DND-41 (cell line): ENCODE data around the gene PLEKHA3.

ENCODE experiments used
- ATAC-seq: fragments of 200-7000 bp; cut with Tn5 transposase; 3 replicates; pipeline ENCODE4 v1.9.1; 2021; ENCODE audit warnings: low read depth; ENCODE audit not compliant: insufficient read depth
- DNase-seq: peaks from one replicate; pipeline ENCODE4 v3.0.0-alpha.2; 2020
- H2AFZ ChIP-seq: 2 replicates; pipeline ENCODE4 v1.6.0; 2012; ENCODE audit warnings: low read depth, low read length
- H3K27ac ChIP-seq: 2 replicates; pipeline ENCODE4 v1.5.1; 2012; ENCODE audit warnings: low read length, inconsistent platforms
- H3K27me3 ChIP-seq: fragments of 200-600 bp; sonication (generic); 2 replicates; pipeline ENCODE4 v1.6.0; 2012; ENCODE audit warnings: low read length, mild to moderate bottlenecking, inconsistent platforms; ENCODE audit not compliant: insufficient read depth, poor library complexity
- H3K36me3 ChIP-seq: 2 replicates; pipeline ENCODE4 v1.5.1; 2012; ENCODE audit warnings: low read length, inconsistent platforms; ENCODE audit not compliant: insufficient read depth
- H3K4me1 ChIP-seq: 2 replicates; pipeline ENCODE4 v1.5.1; 2012; ENCODE audit warnings: mild to moderate bottlenecking, low read length; ENCODE audit not compliant: insufficient read depth
- H3K4me2 ChIP-seq: 2 replicates; pipeline ENCODE4 v1.6.0; 2012; ENCODE audit warnings: mild to moderate bottlenecking, moderate library complexity, low read length, inconsistent platforms; ENCODE audit not compliant: insufficient read depth
- H3K4me3 ChIP-seq, 2 experiments: fragments of 200-600 bp in 1 of 2; shearing (Covaris generic) in 1 of 2; 2 replicates each; pipeline ENCODE4 v1.5.1; 2012 to 2016; ENCODE audit warnings: inconsistent platforms in 2 of 2, low read length in 2 of 2, mild to moderate bottlenecking in 2 of 2, low read depth in 1 of 2, moderate library complexity in 1 of 2
- H3K79me2 ChIP-seq: 2 replicates; pipeline ENCODE4 v1.6.0; 2012; ENCODE audit warnings: low read length, inconsistent platforms; ENCODE audit not compliant: insufficient read depth
- H3K9ac ChIP-seq: 2 replicates; pipeline ENCODE4 v1.6.0; 2012; ENCODE audit warnings: low read depth, mild to moderate bottlenecking, inconsistent platforms, low read length, moderate library complexity
- H3K9me3 ChIP-seq: 2 replicates; pipeline ENCODE4 v1.5.1; 2012; ENCODE audit warnings: low read length, moderate library complexity, mild to moderate bottlenecking, inconsistent platforms; ENCODE audit not compliant: insufficient read depth, severe bottlenecking
- H4K20me1 ChIP-seq: 2 replicates; pipeline ENCODE4 v1.6.0; 2012; ENCODE audit warnings: low read length; ENCODE audit not compliant: insufficient read depth
- EZH2 ChIP-seq: IDR thresholded peaks from 3 replicates; pipeline ENCODE4 v1.6.1; 2012; ENCODE audit warnings: borderline replicate concordance, low read depth, mild to moderate bottlenecking, moderate library complexity, low read length, inconsistent platforms; ENCODE audit not compliant: severe bottlenecking
- TF ChIP-seq, protein P1 (sequence below): IDR thresholded peaks from 2 replicates; pipeline ENCODE4 v1.5.1; 2012; ENCODE audit warnings: borderline replicate concordance, low read length, moderate library complexity, mild to moderate bottlenecking; ENCODE audit not compliant: poor library complexity, severe bottlenecking; ENCODE audit errors: extremely low read depth

PLEKHA3 gene

GRCh38 chr2:178553047-178553446 is 72.8 kb downstream of the PLEKHA3 start:
- Histone ChIP-seq H3K36me3 (peaks cover 11% of the 10 kb centered on the region; the same call in 1 of the 2 replicates), H3K4me2 (no peak overlapping the region), H3K27ac (no peak overlapping the region), H3K4me1 (no peaks in the 10 kb centered on the region), H3K9ac (no peak overlapping the region), H3K79me2 (no peaks in the 10 kb centered on the region), H3K27me3 (no peaks in the 10 kb centered on the region), H3K4me3 (no peak overlapping the region), H3K9me3 (no peaks in the 10 kb centered on the region), H2AFZ (no peak overlapping the region), H4K20me1 (no peaks in the 10 kb centered on the region)
- DNase-seq (no peak), ATAC-seq (no peak)
- TF ChIP-seq, protein P1, sequence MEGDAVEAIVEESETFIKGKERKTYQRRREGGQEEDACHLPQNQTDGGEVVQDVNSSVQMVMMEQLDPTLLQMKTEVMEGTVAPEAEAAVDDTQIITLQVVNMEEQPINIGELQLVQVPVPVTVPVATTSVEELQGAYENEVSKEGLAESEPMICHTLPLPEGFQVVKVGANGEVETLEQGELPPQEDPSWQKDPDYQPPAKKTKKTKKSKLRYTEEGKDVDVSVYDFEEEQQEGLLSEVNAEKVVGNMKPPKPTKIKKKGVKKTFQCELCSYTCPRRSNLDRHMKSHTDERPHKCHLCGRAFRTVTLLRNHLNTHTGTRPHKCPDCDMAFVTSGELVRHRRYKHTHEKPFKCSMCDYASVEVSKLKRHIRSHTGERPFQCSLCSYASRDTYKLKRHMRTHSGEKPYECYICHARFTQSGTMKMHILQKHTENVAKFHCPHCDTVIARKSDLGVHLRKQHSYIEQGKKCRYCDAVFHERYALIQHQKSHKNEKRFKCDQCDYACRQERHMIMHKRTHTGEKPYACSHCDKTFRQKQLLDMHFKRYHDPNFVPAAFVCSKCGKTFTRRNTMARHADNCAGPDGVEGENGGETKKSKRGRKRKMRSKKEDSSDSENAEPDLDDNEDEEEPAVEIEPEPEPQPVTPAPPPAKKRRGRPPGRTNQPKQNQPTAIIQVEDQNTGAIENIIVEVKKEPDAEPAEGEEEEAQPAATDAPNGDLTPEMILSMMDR = no peak
- TF ChIP-seq EZH2 = no peak
